H1 (cell line): Measurements from ENCODE around the gene ALG2. TPM values are rescaled to one million over a fixed set of nuclear protein-coding genes. Genes with fewer than 3 reads are reported as not detected.

Experiments
- CTCF ChIA-PET: fragments of 300-600 bp; sonication (Branson Sonifier 250); formaldehyde crosslinking; loops from one replicate; lab custom pipeline; 2021; ENCODE audit not compliant: partially characterized antibody; lab: Charles Lee
- POLR2A ChIA-PET: fragments of 300-600 bp; sonication (Branson Sonifier 250); formaldehyde crosslinking; loops from one replicate; lab custom pipeline; 2021; ENCODE audit warnings: inconsistent platforms; ENCODE audit not compliant: partially characterized antibody; lab: Charles Lee
- DNase-seq, 2 experiments: peaks; one replicate each; pipeline versions ENCODE4 v3.0.0 to v3.0.0-alpha.2; 2010 to 2022; ENCODE audit warnings: low spot score in 2 of 2, low read depth in 1 of 2, mixed read lengths in 1 of 2
- FAIRE-seq: peaks from 2 replicates; lab custom pipeline; 2011; peaks lifted over from hg19 to GRCh38; lab: Jason Lieb, UNC
- H2AFZ ChIP-seq: 2 replicates; pipeline ENCODE4 v1.8.1; 2012; ENCODE audit warnings: low read length, inconsistent platforms
- H2AK5ac ChIP-seq: 2 replicates; pipeline ENCODE4 v1.6.1; 2013; ENCODE audit warnings: low read depth, low read length
- H2BK120ac ChIP-seq: replicated peaks from 2 replicates; pipeline ENCODE3; 2013; ENCODE audit warnings: low read depth, low read length, inconsistent platforms
- H2BK12ac ChIP-seq: 2 replicates; pipeline ENCODE4 v1.6.1; 2013; ENCODE audit warnings: low read depth, low read length
- H2BK15ac ChIP-seq: 2 replicates; pipeline ENCODE4 v1.6.1; 2013; ENCODE audit warnings: low read length
- H2BK20ac ChIP-seq: 2 replicates; pipeline ENCODE4 v1.6.1; 2013; ENCODE audit warnings: low read length
- H2BK5ac ChIP-seq: 2 replicates; pipeline ENCODE4 v1.6.1; 2013; ENCODE audit warnings: low read depth, low read length
- H3K14ac ChIP-seq: 2 replicates; pipeline ENCODE4 v1.6.1; 2013; ENCODE audit warnings: inconsistent platforms; ENCODE audit not compliant: insufficient read length
- H3K18ac ChIP-seq: 2 replicates; pipeline ENCODE4 v1.6.1; 2013; ENCODE audit warnings: low read length; ENCODE audit errors: extremely low read depth
- H3K23ac ChIP-seq: 2 replicates; pipeline ENCODE4 v1.6.1; 2013; ENCODE audit warnings: inconsistent platforms; ENCODE audit not compliant: insufficient read length
- H3K23me2 ChIP-seq: 2 replicates; pipeline ENCODE4 v1.6.1; 2013; ENCODE audit warnings: low read depth, low read length
- H3K27ac ChIP-seq: 2 replicates; pipeline ENCODE4 v1.6.1; 2011; ENCODE audit warnings: low read depth, low read length, inconsistent platforms
- H3K27me3 ChIP-seq, 4 experiments: replicated peaks in 1 of 4; 1 replicate in 1 of 4; 2 replicates in 3 of 4; pipeline versions ENCODE4 v1.6.1 to v1.8.1; 2011 to 2013; ENCODE audit warnings: low read length in 3 of 4, mild to moderate bottlenecking in 3 of 4, inconsistent platforms in 2 of 4, mixed read lengths in 2 of 4, moderate library complexity in 1 of 4; ENCODE audit not compliant: control insufficient read depth in 3 of 4, insufficient read depth in 3 of 4; ENCODE audit errors: extremely low read depth in 1 of 4
- H3K36me3 ChIP-seq, 4 experiments: 2 replicates each; pipeline versions ENCODE4 v1.6.1 to v1.8.1; 2011 to 2013; ENCODE audit warnings: mild to moderate bottlenecking in 4 of 4, low read length in 3 of 4, moderate library complexity in 2 of 4, control low read depth in 1 of 4, inconsistent platforms in 1 of 4; ENCODE audit not compliant: insufficient read depth in 4 of 4, control insufficient read depth in 2 of 4
- H3K4ac ChIP-seq: replicated peaks from 2 replicates; pipeline ENCODE3; 2013; ENCODE audit warnings: low read length, low read depth, mixed read lengths, inconsistent platforms; ENCODE audit not compliant: insufficient read length
- H3K4me1 ChIP-seq, 4 experiments: replicated peaks in 1 of 4; 1 replicate in 1 of 4; 2 replicates in 3 of 4; pipeline versions ENCODE4 v1.6.1 to v1.8.1; 2011 to 2013; ENCODE audit warnings: low read length in 3 of 4, inconsistent platforms in 2 of 4, mixed read lengths in 1 of 4; ENCODE audit not compliant: insufficient read depth in 4 of 4, control insufficient read depth in 3 of 4
- H3K4me2 ChIP-seq, 2 experiments: 2 replicates each; pipeline versions ENCODE4 v1.6.1 to v1.8.1; 2011 to 2013; ENCODE audit warnings: low read depth in 2 of 2, low read length in 2 of 2, control low read depth in 1 of 2, inconsistent platforms in 1 of 2, mild to moderate bottlenecking in 1 of 2; ENCODE audit not compliant: insufficient read depth in 1 of 2
- H3K4me3 ChIP-seq, 4 experiments: fragments of 200-600, 300-600 bp in 1 of 4; sonication (generic), shearing (Covaris generic), sonication (Bioruptor Twin) in 1 of 4; 2 replicates each; pipeline versions ENCODE4 v1.5.1 to v1.8.1; 2011 to 2016; ENCODE audit warnings: low read length in 4 of 4, low read depth in 3 of 4, control low read depth in 2 of 4, inconsistent platforms in 2 of 4, mild to moderate bottlenecking in 2 of 4, mixed read lengths in 1 of 4, moderate library complexity in 1 of 4; ENCODE audit not compliant: insufficient read depth in 2 of 4; ENCODE audit errors: extremely low read depth in 1 of 4
- H3K56ac ChIP-seq: replicated peaks from 2 replicates; pipeline ENCODE3; 2013; ENCODE audit warnings: low read depth, mild to moderate bottlenecking, mixed read lengths, low read length, inconsistent platforms; ENCODE audit not compliant: insufficient read length
- H3K79me1 ChIP-seq: 2 replicates; pipeline ENCODE4 v1.6.1; 2013; ENCODE audit warnings: low read depth, low read length, control low read depth
- H3K79me2 ChIP-seq, 2 experiments: 2 replicates each; pipeline versions ENCODE4 v1.6.1 to v1.8.1; 2012 to 2013; ENCODE audit warnings: low read length in 2 of 2, mild to moderate bottlenecking in 2 of 2, inconsistent platforms in 1 of 2; ENCODE audit not compliant: insufficient read depth in 2 of 2, control insufficient read depth in 1 of 2
- H3K9ac ChIP-seq, 4 experiments: replicated peaks in 1 of 4; 1 replicate in 1 of 4; 2 replicates in 3 of 4; pipeline versions ENCODE4 v1.6.1 to v1.8.1; 2011 to 2013; ENCODE audit warnings: low read depth in 3 of 4, low read length in 3 of 4, control low read depth in 2 of 4, mild to moderate bottlenecking in 2 of 4, moderate library complexity in 2 of 4, inconsistent platforms in 1 of 4; ENCODE audit errors: extremely low read depth in 1 of 4
- H3K9me3 ChIP-seq, 2 experiments: 2 replicates each; pipeline versions ENCODE4 v1.6.1 to v1.8.1; 2012 to 2013; ENCODE audit warnings: mild to moderate bottlenecking in 2 of 2, moderate library complexity in 2 of 2, control low read depth in 1 of 2, inconsistent platforms in 1 of 2, low read depth in 1 of 2, low read length in 1 of 2, mixed read lengths in 1 of 2; ENCODE audit not compliant: insufficient read depth in 2 of 2
- H4K20me1 ChIP-seq, 2 experiments: replicated peaks in 1 of 2; 2 replicates each; pipeline versions ENCODE3 to v1.8.1; 2011 to 2013; ENCODE audit warnings: inconsistent platforms in 2 of 2, low read length in 2 of 2, mild to moderate bottlenecking in 1 of 2; ENCODE audit not compliant: insufficient read depth in 2 of 2, control insufficient read depth in 1 of 2
- H4K5ac ChIP-seq: 2 replicates; pipeline ENCODE4 v1.6.1; 2013; ENCODE audit warnings: low read length, low read depth, mixed read lengths, inconsistent platforms; ENCODE audit not compliant: insufficient read length
- H4K8ac ChIP-seq: 2 replicates; pipeline ENCODE4 v1.8.0; 2013; ENCODE audit warnings: mild to moderate bottlenecking, moderate library complexity, low read length, inconsistent platforms; ENCODE audit not compliant: insufficient read depth; ENCODE audit errors: extremely low read depth
- H4K91ac ChIP-seq: replicated peaks from 2 replicates; pipeline ENCODE3; 2013; ENCODE audit warnings: low read length, mixed read lengths, inconsistent platforms; ENCODE audit not compliant: insufficient read length
- CBX5 ChIP-seq: fragments of 300-800, 300-1000 bp; sonication (generic); IDR thresholded peaks from 2 replicates; pipeline ENCODE4 v1.7.1; 2016; ENCODE audit warnings: antibody characterized with exemption, low read length, low read depth
- CREB1 ChIP-seq: IDR thresholded peaks from 2 replicates; pipeline ENCODE4 v1.6.1; 2012; ENCODE audit warnings: inconsistent platforms
- EP300 ChIP-seq, 2 experiments: IDR thresholded peaks; 1 replicate in 1 of 2; 2 replicates in 1 of 2; pipeline ENCODE4 v1.6.1; 2011 to 2012; ENCODE audit warnings: low read depth in 2 of 2, low read length in 2 of 2, mild to moderate bottlenecking in 2 of 2, borderline replicate concordance in 1 of 2, inconsistent platforms in 1 of 2, moderate library complexity in 1 of 2
- FOSL1 ChIP-seq: IDR thresholded peaks from 2 replicates; pipeline ENCODE4 v1.6.1; 2011; ENCODE audit warnings: mild to moderate bottlenecking, low read depth, low read length, moderate library complexity; ENCODE audit not compliant: insufficient read depth
- GABPA ChIP-seq: IDR thresholded peaks from 2 replicates; pipeline ENCODE4 v1.6.1; 2011; ENCODE audit warnings: mild to moderate bottlenecking, low read length, moderate library complexity, borderline replicate concordance; ENCODE audit not compliant: insufficient read depth
- HDAC6 ChIP-seq: IDR thresholded peaks from one replicate; pipeline ENCODE4 v1.7.1; 2012; ENCODE audit warnings: low read depth, mild to moderate bottlenecking, inconsistent platforms, low read length, moderate library complexity
- KDM1A ChIP-seq: fragments of 200-600, 300-600 bp; sonication (generic); IDR thresholded peaks from 2 replicates; pipeline ENCODE4 v1.7.1; 2016; ENCODE audit warnings: mild to moderate bottlenecking, low read length, borderline replicate concordance
- KDM4A ChIP-seq: IDR thresholded peaks from one replicate; pipeline ENCODE4 v1.7.1; 2012; ENCODE audit warnings: low read depth, mild to moderate bottlenecking, moderate library complexity, low read length, inconsistent platforms; ENCODE audit not compliant: severe bottlenecking
- POLR2A ChIP-seq, 2 experiments: IDR thresholded peaks; 1 replicate in 1 of 2; 2 replicates in 1 of 2; pipeline ENCODE4 v1.6.1; 2011; ENCODE audit warnings: low read depth in 2 of 2, low read length in 2 of 2, mild to moderate bottlenecking in 2 of 2; ENCODE audit errors: control extremely low read depth in 1 of 2
- SAP30 ChIP-seq: fragments of 300-600 bp; sonication (generic); IDR thresholded peaks from 2 replicates; pipeline ENCODE4 v1.7.1; 2012; ENCODE audit warnings: low read length, moderate library complexity, mild to moderate bottlenecking, inconsistent platforms; ENCODE audit not compliant: insufficient read depth, insufficient replicate concordance
- SIRT6 ChIP-seq: IDR thresholded peaks from one replicate; pipeline ENCODE4 v1.7.1; 2012; ENCODE audit warnings: low read length, inconsistent platforms
- SIX5 ChIP-seq: IDR thresholded peaks from 2 replicates; pipeline ENCODE4 v1.6.1; 2011; ENCODE audit warnings: mild to moderate bottlenecking, low read depth, low read length
- SP4 ChIP-seq: IDR thresholded peaks from 2 replicates; pipeline ENCODE4 v1.6.1; 2012; ENCODE audit warnings: low read length, inconsistent platforms
- SRF ChIP-seq: IDR thresholded peaks from 2 replicates; pipeline ENCODE4 v1.6.1; 2011; ENCODE audit warnings: mild to moderate bottlenecking, low read depth, low read length, moderate library complexity
- TAF7 ChIP-seq: optimal IDR thresholded peaks from 2 replicates; pipeline ENCODE3; 2011; ENCODE audit warnings: low read depth, mild to moderate bottlenecking, inconsistent platforms, low read length, moderate library complexity, borderline replicate concordance
- WGBS, 2 experiments: shearing (Covaris generic) in 1 of 2; methylation state at CpG; one replicate each; pipeline versions ENCODE4 v1.1.6 to v1.1.7; 2013 to 2015; ENCODE audit warnings: low lambda C conversion rate in 2 of 2, mixed read lengths in 2 of 2, inconsistent platforms in 1 of 2, low coverage in 1 of 2, missing lambda C conversion rate in 1 of 2; ENCODE audit not compliant: insufficient replicate concordance in 2 of 2, insufficient coverage in 1 of 2, insufficient read length in 1 of 2; ENCODE audit errors: extremely low coverage in 1 of 2, missing lambda C conversion rate in 1 of 2; 5-methylcytosine and 5-hydroxymethylcytosine counted together
- polyA plus RNA-seq, 7 experiments: library from polyadenylated mRNA; depleted of rRNA in 3 of 7; stranded (reverse) in 5 of 7; unstranded in 2 of 7; fragments of >200 nt in 5 of 7; fragments of 200-250 nt in 2 of 7; gene quantifications; 1 replicate in 5 of 7; 2 replicates in 1 of 7; 4 replicates in 1 of 7; pipeline versions ENCODE4 v1.2.1 to v1.2.3, GENCODE V29; 2011 to 2013; ENCODE audit warnings: missing spikeins in 2 of 7, mixed read lengths in 2 of 7
- total RNA-seq: library from RNA; stranded (reverse); fragmentation: NEBNext Ultra II Directional; extraction: Animal tissue kit (Norgen Biotek cat#: 25700); gene quantifications from 2 replicates; pipeline ENCODE4 v1.2.1, GENCODE V29; 2021

The ALG2 gene
- total and polyA plus RNA-seq, 2 of the 8 experiments (the other 6 are each of a cell fraction or from before 2014, with no cell fraction given): 27.1 to 30.7 TPM

DNA sequence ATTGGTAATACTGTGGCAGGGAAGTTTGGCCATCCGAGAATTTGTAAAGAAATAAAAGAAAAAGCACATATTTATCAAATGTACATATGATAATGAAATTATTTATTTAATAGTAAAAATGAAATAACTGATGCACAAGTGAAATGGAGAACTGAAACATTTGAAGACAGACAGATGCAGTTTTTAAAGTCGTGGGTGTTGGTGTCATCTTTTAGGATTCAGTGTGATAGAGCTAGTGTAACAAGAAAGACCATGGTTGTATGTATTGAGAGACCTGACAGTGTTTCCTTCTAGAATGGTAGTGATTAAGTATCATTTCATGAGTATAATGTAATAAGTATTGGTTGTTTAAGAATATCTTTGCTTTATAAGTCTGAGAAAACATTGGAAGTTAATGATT lies 2.7 kb upstream of the ALG2 start:
- Histone ChIP-seq H3K79me1 (peaks cover 4% of the 10 kb centered on the region), H3K36me3 (peaks cover 2 to 31% (median 16%) of the 10 kb centered on the region in 4 experiments; a peak in 6 of 8 replicates), H4K8ac (no peak overlapping the region), H3K4me1 (peaks cover 0 to 3% (median 2%) of the 10 kb centered on the region in 4 experiments; a peak in 4 of 7 replicates), H2BK12ac (no peak overlapping the region), H3K9ac (no peak overlapping the region), H3K23me2 (peaks cover 9% of the 10 kb centered on the region), H3K23ac (no peak overlapping the region), H2BK5ac (no peak overlapping the region), H3K18ac (no peak overlapping the region), H4K5ac (no peak overlapping the region), H3K79me2 (peaks cover 11 to 67% of the 10 kb centered on the region in 2 experiments), H3K4me3 (no peak overlapping the region), H3K14ac (no peak overlapping the region), H4K91ac (no peak overlapping the region), H2BK120ac (no peak overlapping the region), H3K56ac (no peak overlapping the region), H2AK5ac (no peak overlapping the region), H4K20me1 (peaks cover 6% of the 10 kb centered on the region in 2 experiments), H3K9me3 (no peaks in the 10 kb centered on the region), H2BK20ac (no peak overlapping the region), H3K27me3 (no peaks in the 10 kb centered on the region), H3K4ac (no peak overlapping the region), H3K4me2 (no peak overlapping the region), H2BK15ac (no peak overlapping the region), H2AFZ (no peak overlapping the region), H3K27ac (no peak overlapping the region)
- 81% methylated on average over 2 of the region's 2 CpGs; no CpG with 5 or more reads in 1 of the 2 experiments for WGBS, 2 experiments
- ChIA-PET POLR2A (interaction anchor here (0.6 to 1.3 kb wide), 2 partner anchors 30 to 787 kb away, joined by 3 read pairs; no protein-coding TSS in a partner anchor), CTCF (interaction anchor here (1.2 to 1.5 kb wide), 2 partner anchors 16 to 39 kb away, joined by 3 to 4 read pairs; no protein-coding TSS in a partner anchor)
- DNase-seq (no peak), FAIRE-seq (no peak)
- TF ChIP-seq SRF (no peak), POLR2A (IDR thresholded peaks at IDR 0.05; ENCODE audit: control extremely low read depth in 1 of 2, low read depth in 2 of 2, low read length in 2 of 2) (no peak), HDAC6 (no peak), SIX5 (no peak), SP4 (no peak), CREB1 (no peak), KDM1A (no peak), SIRT6 (no peak), SAP30 (no peak), TAF7 (no peak), CBX5 (no peak), KDM4A (no peak), EP300 (IDR thresholded peaks at IDR 0.05; ENCODE audit: borderline replicate concordance in 1 of 2, low read depth in 2 of 2, low read length in 2 of 2) (no peak), FOSL1 (no peak), GABPA (no peak)
